Mucosa of descending colon (tissue), 3 donors: ENCODE measurements around the gene SLC9A1. TPM values are rescaled to one million over a fixed set of nuclear protein-coding genes. Genes with fewer than 3 reads are reported as not detected.

Source experiments
- ATAC-seq: fragments of 200-7000 bp; cut with Tn5 transposase; one replicate; pipeline ENCODE4 v1.9.1; 2020; ENCODE audit warnings: mild to moderate bottlenecking, moderate library complexity
- DNase-seq, 3 donors: peaks; one replicate each; pipeline ENCODE4 v3.0.0-alpha.2; 2020
- H3K36me3 ChIP-seq: fragments of 200-600 bp; one replicate; pipeline ENCODE4 v1.8.0; 2021; ENCODE audit warnings: low read depth, mild to moderate bottlenecking
- H3K4me1 ChIP-seq: fragments of 200-600 bp; one replicate; pipeline ENCODE4 v1.8.0; 2021; ENCODE audit warnings: low read depth, mild to moderate bottlenecking
- H3K4me3 ChIP-seq: fragments of 200-600 bp; one replicate; pipeline ENCODE4 v1.8.0; 2021; ENCODE audit warnings: mild to moderate bottlenecking
- H3K9me3 ChIP-seq: fragments of 200-600 bp; one replicate; pipeline ENCODE4 v1.8.0; 2021; ENCODE audit warnings: mild to moderate bottlenecking
- intact Hi-C, 2 donors: fragments of 100-400 bp; cut with DNase I in 1 of 2; cut with micrococcal nuclease in 1 of 2; formaldehyde crosslinking; loops; one replicate each; pipeline versions ENCODE4 v1.11.0 to v1.11.1; 2022; cut with DNase I, micrococcal nuclease
- total RNA-seq, 3 donors: library from RNA; stranded (reverse); fragmentation: NEBNext Ultra II Directional in 2 of 3; extraction: Animal tissue kit (Norgen Biotek cat#: 25700) in 2 of 3; gene quantifications; one replicate each; pipeline versions ENCODE4 v1.2.1 to v1.2.4, GENCODE V29; 2021 to 2023
- TF ChIP-seq, protein P1 (sequence below): fragments of 200-600 bp; IDR thresholded peaks from one replicate; pipeline ENCODE4 v1.8.0; 2022; ENCODE audit warnings: antibody characterized with exemption, mild to moderate bottlenecking
- donor health status: DM: no; HTN: no; CAD: no; lungs with moderate emphysema.
- donor health status: DM: no; HTN: no; CAD: no.
- donor health status: DM: no; HTN: yes; CAD: no.

Gene SLC9A1
- total RNA-seq, 3 donors from 2014 or later, result 77.9 to 126 (median 84.1) TPM

- H3K4me1 ChIP-seq, result no peaks in the 10 kb centered on the region
- no peak for ATAC-seq
- H3K9me3 ChIP-seq, result no peaks in the 10 kb centered on the region
- no peaks in the 10 kb centered on the region for H3K36me3 ChIP-seq
- intact Hi-C loops, result no loop called here
- no peak overlapping the region for H3K4me3 ChIP-seq
- no peak for DNase-seq
- TF ChIP-seq, protein P1, sequence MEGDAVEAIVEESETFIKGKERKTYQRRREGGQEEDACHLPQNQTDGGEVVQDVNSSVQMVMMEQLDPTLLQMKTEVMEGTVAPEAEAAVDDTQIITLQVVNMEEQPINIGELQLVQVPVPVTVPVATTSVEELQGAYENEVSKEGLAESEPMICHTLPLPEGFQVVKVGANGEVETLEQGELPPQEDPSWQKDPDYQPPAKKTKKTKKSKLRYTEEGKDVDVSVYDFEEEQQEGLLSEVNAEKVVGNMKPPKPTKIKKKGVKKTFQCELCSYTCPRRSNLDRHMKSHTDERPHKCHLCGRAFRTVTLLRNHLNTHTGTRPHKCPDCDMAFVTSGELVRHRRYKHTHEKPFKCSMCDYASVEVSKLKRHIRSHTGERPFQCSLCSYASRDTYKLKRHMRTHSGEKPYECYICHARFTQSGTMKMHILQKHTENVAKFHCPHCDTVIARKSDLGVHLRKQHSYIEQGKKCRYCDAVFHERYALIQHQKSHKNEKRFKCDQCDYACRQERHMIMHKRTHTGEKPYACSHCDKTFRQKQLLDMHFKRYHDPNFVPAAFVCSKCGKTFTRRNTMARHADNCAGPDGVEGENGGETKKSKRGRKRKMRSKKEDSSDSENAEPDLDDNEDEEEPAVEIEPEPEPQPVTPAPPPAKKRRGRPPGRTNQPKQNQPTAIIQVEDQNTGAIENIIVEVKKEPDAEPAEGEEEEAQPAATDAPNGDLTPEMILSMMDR, result no peak
Measured at GRCh38 chr1:27057389-27057788, 97.5 kb downstream of the SLC9A1 start.

- Histone ChIP-seq H3K4me1 (no peaks in the 10 kb centered on the region), H3K36me3 (no peaks in the 10 kb centered on the region), H3K9me3 (no peaks in the 10 kb centered on the region), H3K4me3 (no peak overlapping the region)
- no peak for ATAC-seq
- TF ChIP-seq, protein P1, result no peak
- intact Hi-C loops, result no loop called here
- DNase-seq, result no peak
Measured at GRCh38 chr1:27053977-27054753, 100.8 kb downstream of the SLC9A1 start.

GRCh38 chr1:27052527-27052926, 102.4 kb downstream of the SLC9A1 start:
- DNase-seq (no peak), ATAC-seq (no peak)
- TF ChIP-seq, protein P1, result no peak
- Histone ChIP-seq H3K36me3 (no peaks in the 10 kb centered on the region), H3K4me3 (no peak overlapping the region), H3K4me1 (no peaks in the 10 kb centered on the region), H3K9me3 (no peaks in the 10 kb centered on the region)
- intact Hi-C loops, result no loop called here

DNA sequence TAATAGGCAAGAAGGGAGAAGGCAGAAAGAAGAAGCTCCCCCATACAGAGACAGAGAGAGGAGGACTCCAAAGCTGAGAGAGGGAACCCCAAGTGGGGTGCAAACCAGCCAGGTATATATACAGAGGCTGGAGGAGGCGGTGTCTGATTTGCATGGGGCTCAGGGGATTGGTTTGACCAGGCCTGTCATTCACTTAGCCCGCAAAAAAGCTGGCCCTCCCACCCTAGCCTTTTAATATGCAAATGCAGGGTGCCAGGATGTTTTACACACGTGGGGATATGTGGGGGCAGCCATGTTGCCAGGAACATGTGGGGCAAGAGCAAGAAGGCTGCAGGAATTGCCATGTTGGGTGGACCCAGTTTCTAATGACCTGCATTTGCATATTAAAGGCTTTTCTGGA, 105.3 kb downstream of the SLC9A1 start:
- DNase-seq (no peak), ATAC-seq (no peak)
- H3K36me3 ChIP-seq, result no peaks in the 10 kb centered on the region
- TF ChIP-seq, protein P1, result no peak
- no peak overlapping the region for H3K4me3 ChIP-seq
- peaks cover 5% of the 10 kb centered on the region for H3K4me1 ChIP-seq
- intact Hi-C loops, result loop anchor here in 1 of 2 donors (5.0 to 10.0 kb wide), 2 partner anchors 48 to 55 kb away; partner anchors contain the start of gene TRNP1
- H3K9me3 ChIP-seq, result no peaks in the 10 kb centered on the region

DNA sequence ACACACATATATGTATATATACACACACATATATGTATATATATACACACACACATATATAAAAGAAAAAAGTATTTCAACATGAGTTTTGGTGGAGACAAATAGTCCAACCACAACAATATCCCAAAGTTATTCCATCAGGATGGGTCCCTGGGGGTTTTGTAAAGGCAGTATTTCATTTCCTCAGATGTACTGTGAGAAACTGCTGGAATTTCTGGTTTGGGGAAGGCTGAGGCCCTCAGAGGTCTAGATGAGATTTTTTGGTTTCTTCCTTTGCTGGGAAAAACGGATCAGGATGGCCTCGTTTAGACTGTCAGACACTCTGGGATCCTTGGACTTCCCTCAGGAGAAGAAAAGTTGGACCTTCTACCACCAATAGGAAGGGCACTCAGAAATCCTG, 105.8 kb downstream of the SLC9A1 start:
- H3K4me3 ChIP-seq, result no peak overlapping the region
- no peaks in the 10 kb centered on the region for H3K36me3 ChIP-seq
- no peak for DNase-seq
- ATAC-seq, result no peak
- TF ChIP-seq, protein P1, result no peak
- peaks cover 6% of the 10 kb centered on the region for H3K4me1 ChIP-seq
- intact Hi-C loops, result loop anchor here in 1 of 2 donors (5.0 to 10.0 kb wide), 2 partner anchors 48 to 54 kb away; partner anchors contain the start of gene TRNP1
- no peaks in the 10 kb centered on the region for H3K9me3 ChIP-seq

Other genes starting within 250 kb of the SLC9A1 start
- gene NR0B2, start 241.2 kb downstream of the SLC9A1 start, total RNA-seq, result under 1 TPM in 2 of 3 donors, not detected in 1; 0.43 to 0.52 TPM
- gene NUDC, start 233.4 kb downstream of the SLC9A1 start, total RNA-seq, result 10 to 100 TPM; 36.2 to 83.5 (median 43.1) TPM
- gene KDF1, start 194.7 kb downstream of the SLC9A1 start, total RNA-seq, result 10 to 100 TPM; 10.1 to 27.0 (median 20.4) TPM
- gene TRNP1, start 161.4 kb downstream of the SLC9A1 start, total RNA-seq, result 10 to 100 TPM in 1 of 3 donors, 1 to 10 TPM in 2; 1.0 to 16.8 (median 3.0) TPM
- 10 to 100 TPM in 1 of 3 donors, 1 to 10 TPM in 1, under 1 TPM in 1; 0.43 to 29.7 (median 5.7) TPM for gene TENT5B, start 142.3 kb downstream of the SLC9A1 start, total RNA-seq
- gene WDTC1, start 79.5 kb upstream of the SLC9A1 start, total RNA-seq, result 10 to 100 TPM; 35.2 to 56.4 (median 45.5) TPM
- gene TMEM222, start 167.0 kb upstream of the SLC9A1 start, total RNA-seq, result 10 to 100 TPM; 30.0 to 30.9 (median 30.8) TPM
- 1 to 10 TPM; 4.2 to 9.7 (median 8.7) TPM for gene SYTL1, start 186.9 kb upstream of the SLC9A1 start, total RNA-seq
- 10 to 100 TPM; 18.5 to 38.5 (median 28.5) TPM for gene MAP3K6, start 211.8 kb upstream of the SLC9A1 start, total RNA-seq
- under 1 TPM in 2 of 3 donors, not detected in 1; 0.60 to 0.79 TPM for gene FCN3, start 219.7 kb upstream of the SLC9A1 start, total RNA-seq
- 1 to 10 TPM in 1 of 3 donors, under 1 TPM in 2; 0.29 to 1.3 (median 0.51) TPM for gene CD164L2, start 228.2 kb upstream of the SLC9A1 start, total RNA-seq
- gene GPR3, start 237.5 kb upstream of the SLC9A1 start, total RNA-seq, result under 1 TPM in 1 of 3 donors, not detected in 2; 0.14 TPM